K562 (cell line): Measurements from ENCODE around the gene RUNDC1. TPM values are rescaled to one million over a fixed set of nuclear protein-coding genes. Genes with fewer than 3 reads are reported as not detected.

Source experiments
- DIDO1 ChIP-seq: fragments of 450-650 bp; IDR thresholded peaks from 2 replicates; pipeline ENCODE4 v1.6.1; 2016; ENCODE audit warnings: low read depth, missing biosample characterization, missing genetic modification characterization
- E2F6 ChIP-seq, 2 experiments: IDR thresholded peaks; 2 replicates each; pipeline ENCODE4 v1.6.1; 2011; ENCODE audit warnings: borderline replicate concordance in 1 of 2, control low read depth in 1 of 2, low read depth in 1 of 2, low read length in 1 of 2, mild to moderate bottlenecking in 1 of 2, mixed read lengths in 1 of 2, moderate library complexity in 1 of 2; ENCODE audit not compliant: insufficient read depth in 1 of 2, insufficient read length in 1 of 2, poor library complexity in 1 of 2, severe bottlenecking in 1 of 2; ENCODE audit errors: extremely low read depth in 1 of 2
- ESRRA ChIP-seq: fragments of 450-650 bp; IDR thresholded peaks from 2 replicates; pipeline ENCODE4 v1.6.1; 2014; ENCODE audit warnings: low read depth, mild to moderate bottlenecking, moderate library complexity, borderline replicate concordance
- FOXK2 ChIP-seq, 2 experiments: fragments of 450-650 bp; IDR thresholded peaks in 1 of 2; conservative IDR thresholded peaks in 1 of 2; 2 replicates each; pipeline ENCODE4 v1.6.1; 2016; ENCODE audit warnings: low read depth in 2 of 2, mild to moderate bottlenecking in 1 of 2
- HDAC2 ChIP-seq: fragments of 450-650 bp; IDR thresholded peaks from 2 replicates; pipeline ENCODE4 v1.6.1; 2016; ENCODE audit warnings: mild to moderate bottlenecking
- HIVEP1 ChIP-seq: fragments of 250-450 bp; sonication (Bioruptor Pico); IDR thresholded peaks from 2 replicates; pipeline ENCODE4 v1.4.0; 2020; ENCODE audit warnings: mild to moderate bottlenecking
- HMG20A ChIP-seq: fragments of 450-650 bp; formaldehyde crosslinking; conservative IDR thresholded peaks from 2 replicates; pipeline ENCODE4 v1.4.0; 2020; ENCODE audit warnings: mild to moderate bottlenecking, mixed read lengths
- ID3 ChIP-seq, 2 experiments: fragments of 250-450 bp in 1 of 2; fragments of 450-650 bp in 1 of 2; sonication (Bioruptor Pico) in 1 of 2; IDR thresholded peaks; 2 replicates each; pipeline versions ENCODE4 v1.6.1 to v1.8.0; 2016 to 2021; ENCODE audit warnings: mild to moderate bottlenecking in 2 of 2, moderate library complexity in 2 of 2, missing compliant biosample characterization in 1 of 2, missing genetic modification characterization in 1 of 2
- IRF2 ChIP-seq: sonication (generic); formaldehyde crosslinking; IDR thresholded peaks from 2 replicates; pipeline ENCODE4 v1.8.1; 2022; ENCODE audit warnings: mild to moderate bottlenecking, missing genetic modification reagents
- KDM5B ChIP-seq: fragments of 200-600 bp; sonication (generic); IDR thresholded peaks from 2 replicates; pipeline ENCODE4 v1.6.1; 2012; ENCODE audit warnings: low read depth, mild to moderate bottlenecking, moderate library complexity, low read length, control low read depth, inconsistent platforms; ENCODE audit not compliant: insufficient replicate concordance
- MLLT1 ChIP-seq, 2 experiments: fragments of 450-650 bp; IDR thresholded peaks; 2 replicates each; pipeline ENCODE4 v1.6.1; 2016
- MXI1 ChIP-seq: IDR thresholded peaks from 2 replicates; pipeline ENCODE4 v1.6.1; 2011; ENCODE audit warnings: low read depth, mild to moderate bottlenecking, improper control_type of control experiment, low read length
- NFIC ChIP-seq: fragments of 450-650 bp; IDR thresholded peaks from 2 replicates; pipeline ENCODE4 v1.6.1; 2017; ENCODE audit warnings: mild to moderate bottlenecking, inconsistent platforms
- PKNOX1 ChIP-seq: fragments of 450-650 bp; IDR thresholded peaks from 2 replicates; pipeline ENCODE4 v1.6.1; 2016
- RFX1 ChIP-seq: fragments of 450-650 bp; IDR thresholded peaks from 2 replicates; pipeline ENCODE4 v1.6.1; 2016; ENCODE audit warnings: mild to moderate bottlenecking, moderate library complexity
- SMARCA4 ChIP-seq: fragments of 450-650 bp; IDR thresholded peaks from 2 replicates; pipeline ENCODE4 v1.6.1; 2016
- SUPT5H ChIP-seq: fragments of 450-650 bp; IDR thresholded peaks from 2 replicates; pipeline ENCODE4 v1.6.1; 2016
- TGIF2 ChIP-seq: sonication (generic); formaldehyde crosslinking; IDR thresholded peaks from 2 replicates; pipeline ENCODE4 v1.8.1; 2022; ENCODE audit warnings: mild to moderate bottlenecking, missing genetic modification reagents, moderate library complexity
- ZNF143 ChIP-seq: sonication (generic); formaldehyde crosslinking; IDR thresholded peaks from 2 replicates; pipeline ENCODE4 v1.9.0; 2022; ENCODE audit warnings: mild to moderate bottlenecking, missing genetic modification reagents
- ZNF584 ChIP-seq: fragments of 200-800 bp; sonication (Bioruptor generic); IDR thresholded peaks from 2 replicates; pipeline ENCODE4 v1.6.1; 2016; ENCODE audit warnings: low read depth, mild to moderate bottlenecking, missing genetic modification characterization, missing compliant biosample characterization
- ZNF639 ChIP-seq, 2 experiments: fragments of 200-800 bp in 1 of 2; sonication (Bioruptor generic) in 1 of 2; sonication (generic) in 1 of 2; formaldehyde crosslinking in 1 of 2; IDR thresholded peaks in 1 of 2; conservative IDR thresholded peaks in 1 of 2; 2 replicates each; pipeline versions ENCODE4 v1.5.0 to v1.6.1; 2016 to 2020; ENCODE audit warnings: missing compliant biosample characterization in 1 of 2, missing genetic modification characterization in 1 of 2, missing genetic modification reagents in 1 of 2
- ZNF785 ChIP-seq: fragments of 250-450 bp; sonication (Bioruptor Pico); IDR thresholded peaks from 2 replicates; pipeline ENCODE4 v1.4.0; 2020; ENCODE audit warnings: mild to moderate bottlenecking
- polyA plus RNA-seq, 8 experiments: library from polyadenylated mRNA; depleted of rRNA in 4 of 8; stranded (reverse) in 5 of 8; unstranded in 3 of 8; fragments of >200 nt; fragmentation: Nextera tagmentation in 2 of 8; fragmentation: Illumina TruSeq in 1 of 8; extraction: Ambion mirVana in 2 of 8; extraction: Trizol in 1 of 8; gene quantifications; 2 replicates each; pipeline versions ENCODE4 v1.2.1 to v1.2.3, GENCODE V29; 2011 to 2014; ENCODE audit warnings: inconsistent platforms in 1 of 8, missing spikeins in 1 of 8
- total RNA-seq, 7 experiments: library from RNA; depleted of rRNA in 6 of 7; stranded (reverse); fragments of >200 nt in 6 of 7; fragmentation: Illumina TruSeq in 2 of 7; extraction: Trizol in 2 of 7; gene quantifications; 2 replicates each; pipeline versions ENCODE4 v1.2.1 to v1.2.3, GENCODE V29; 2011 to 2021; ENCODE audit warnings: low replicate concordance in 1 of 7

RUNDC1 gene
- total and polyA plus RNA-seq, 9 of the 15 experiments (the other 6 are each of a cell fraction or from before 2014, with no cell fraction given), result 3.4 to 12.6 (median 9.4) TPM

GRCh38 chr17:42979511-42980273, 673 bp upstream of the RUNDC1 start, which contains the start of gene PTGES3L (continued):
- TF ChIP-seq MLLT1 (IDR thresholded peaks at IDR 0.05) (peak in 1 of 2 experiments; percentile 21; a peak in 1 of 4 replicates), E2F6 (IDR thresholded peaks at IDR 0.05; ENCODE audit: borderline replicate concordance in 1 of 2, extremely low read depth in 1 of 2, insufficient read depth in 1 of 2, insufficient read length in 1 of 2, low read depth in 1 of 2, low read length in 1 of 2, poor library complexity in 1 of 2, severe bottlenecking in 1 of 2) (peak; percentile 56 to 63), ZNF785 (no peak), SMARCA4 (peak; percentile 55; the same call in 1 of the 2 replicates), HIVEP1 (CRISPR knock-in tag) (no peak), ESRRA (peak; percentile 29; the same call in 1 of the 2 replicates), SUPT5H (peak; percentile 33), RFX1 (no peak), TGIF2 (CRISPR knock-in tag) (no peak), DIDO1 (tag) (no peak), ID3 (CRISPR knock-in tag; IDR thresholded peaks at IDR 0.05) (no peak), ID3 (tag; IDR thresholded peaks at IDR 0.05) (no peak), FOXK2 (conservative IDR thresholded peaks at IDR 0.05 in 1 of 2, IDR thresholded peaks at IDR 0.05 in 1 of 2; ENCODE audit: low read depth in 2 of 2) (no peak), ZNF584 (CRISPR knock-in tag) (peak; percentile 58; the same call in 1 of the 2 replicates), NFIC (no peak; the same call in 1 of the 2 replicates), KDM5B (no peak), IRF2 (CRISPR knock-in tag) (no peak), ZNF143 (CRISPR knock-in tag) (no peak), MXI1 (no peak), PKNOX1 (no peak), ZNF639 (CRISPR knock-in tag; conservative IDR thresholded peaks at IDR 0.05 in 1 of 2, IDR thresholded peaks at IDR 0.05 in 1 of 2) (peak in 1 of 2 experiments; percentile 22; a peak in 1 of 4 replicates), HMG20A (CRISPR knock-in tag) (no peak), HDAC2 (no peak)
